Smooth muscle cell (in vitro differentiated cells): ENCODE data around the gene CBLC. TPM values are rescaled to one million over a fixed set of nuclear protein-coding genes. Genes with fewer than 3 reads are reported as not detected.

Experiments
- DNase-seq: peaks from one replicate; lab custom pipeline; 2025; ENCODE audit not compliant: unreplicated experiment; lab: John Stamatoyannopoulos, UW
- H2AFZ ChIP-seq: fragments of 200-600 bp; sonication (generic); 2 replicates; pipeline ENCODE4 v1.6.0; 2016; ENCODE audit warnings: antibody characterized with exemption, low read depth, mild to moderate bottlenecking
- H3F3A ChIP-seq: fragments of 200-600 bp; sonication (generic); 2 replicates; pipeline ENCODE4 v1.6.0; 2017; ENCODE audit warnings: antibody characterized with exemption, low read depth
- H3K27ac ChIP-seq: fragments of 200-600 bp; sonication (generic); 2 replicates; pipeline ENCODE4 v1.5.1; 2016; ENCODE audit warnings: low read depth, mild to moderate bottlenecking
- H3K27me3 ChIP-seq: fragments of 200-600 bp; sonication (generic); 2 replicates; pipeline ENCODE4 v1.6.1; 2016; ENCODE audit warnings: low read depth, mild to moderate bottlenecking
- H3K36me3 ChIP-seq: fragments of 200-600 bp; sonication (generic); 2 replicates; pipeline ENCODE4 v1.5.1; 2016; ENCODE audit warnings: low read depth
- H3K4me1 ChIP-seq: fragments of 200-600 bp; sonication (generic); 2 replicates; pipeline ENCODE4 v1.5.1; 2016; ENCODE audit warnings: low read depth
- H3K4me2 ChIP-seq: fragments of 200-600 bp; sonication (generic); 2 replicates; pipeline ENCODE4 v1.6.0; 2016; ENCODE audit warnings: mild to moderate bottlenecking
- H3K4me3 ChIP-seq: fragments of 200-600 bp; sonication (generic); 2 replicates; pipeline ENCODE4 v1.5.1; 2016; ENCODE audit warnings: mild to moderate bottlenecking
- H3K79me2 ChIP-seq: fragments of 200-600 bp; sonication (generic); 2 replicates; pipeline ENCODE4 v1.6.0; 2016; ENCODE audit warnings: low read depth, mild to moderate bottlenecking
- H3K9ac ChIP-seq: fragments of 200-600 bp; sonication (generic); 2 replicates; pipeline ENCODE4 v1.6.0; 2016; ENCODE audit warnings: low read depth
- H3K9me3 ChIP-seq: fragments of 200-600 bp; sonication (generic); replicated peaks from 2 replicates; pipeline ENCODE4 v1.5.1; 2016; ENCODE audit warnings: low read depth
- H4K20me1 ChIP-seq: fragments of 200-600 bp; sonication (generic); 2 replicates; pipeline ENCODE4 v1.6.0; 2016; ENCODE audit warnings: low read depth
- WGBS: methylation state at CpG from one replicate; pipeline ENCODE4 v1.1.7; 2016; ENCODE audit warnings: low lambda C conversion rate; 5-methylcytosine and 5-hydroxymethylcytosine counted together
- polyA plus RNA-seq: library from polyadenylated mRNA; unstranded; fragments of >200 nt; fragmentation: Nextera tagmentation; extraction: Ambion mirVana; gene quantifications from 2 replicates; pipeline ENCODE4 v1.2.1, GENCODE V29; 2016
- total RNA-seq: library from RNA; depleted of rRNA; stranded (reverse); fragments of >200 nt; gene quantifications from 2 replicates; pipeline ENCODE4 v1.2.3, GENCODE V29; 2014
- TF ChIP-seq, protein P1 (sequence below): fragments of 200-600 bp; sonication (generic); IDR thresholded peaks from 2 replicates; pipeline ENCODE4 v1.5.1; 2017; ENCODE audit warnings: borderline replicate concordance, mild to moderate bottlenecking, antibody characterized with exemption; ENCODE audit not compliant: insufficient read depth, poor library complexity, severe bottlenecking

CBLC gene
- total and polyA plus RNA-seq, 2 experiments from 2014 or later: 0.40 to 0.87 TPM

DNA sequence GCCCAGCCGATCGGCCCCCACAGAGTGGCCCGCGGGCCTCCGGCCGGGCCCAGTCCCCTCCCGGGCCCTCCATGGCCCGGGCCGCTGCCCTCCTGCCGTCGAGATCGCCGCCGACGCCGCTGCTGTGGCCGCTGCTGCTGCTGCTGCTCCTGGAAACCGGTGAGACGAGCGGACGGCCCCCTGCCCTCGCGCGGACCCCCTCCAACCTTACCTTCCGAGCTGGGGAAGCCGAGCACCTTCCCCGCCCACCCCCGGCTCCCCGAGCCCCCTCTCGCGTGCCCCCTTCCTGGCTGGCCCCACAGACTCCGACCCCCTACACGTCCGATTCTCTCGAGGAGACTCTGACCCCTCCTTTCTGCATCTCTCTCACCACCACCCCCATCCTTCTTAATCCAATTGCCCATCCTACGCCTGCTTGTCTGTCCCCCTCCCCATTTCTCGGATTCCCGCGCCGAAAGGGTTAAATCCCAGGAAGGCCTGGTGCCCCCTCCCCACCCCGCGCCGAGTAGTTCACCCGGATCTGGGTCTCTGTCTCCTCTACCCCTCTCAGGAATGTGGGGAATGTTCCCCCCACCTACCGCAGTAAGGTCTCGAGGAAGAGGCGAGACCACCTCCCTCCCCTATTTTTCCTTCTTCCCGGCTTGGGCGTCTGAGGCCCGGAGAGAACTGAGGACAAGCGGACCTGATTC, 68.9 kb downstream of the CBLC start:
- peak overlapping the region; percentile 97 for H3K27ac ChIP-seq
- H3K4me1 ChIP-seq: peaks cover 13% of the 10 kb centered on the region
- peak overlapping the region; percentile 95 for H3K4me2 ChIP-seq
- H3F3A ChIP-seq: peaks cover 15% of the 10 kb centered on the region
- H3K79me2 ChIP-seq: peaks cover 43% of the 10 kb centered on the region
- no peaks in the 10 kb centered on the region for H3K9me3 ChIP-seq
- H3K36me3 ChIP-seq: no peaks in the 10 kb centered on the region
- no peak for DNase-seq
- WGBS: under 1% methylated on average over 39 of the region's 51 CpGs
- no peak overlapping the region for H2AFZ ChIP-seq
- peak overlapping the region; percentile 98 for H3K4me3 ChIP-seq
- peaks cover 48% of the 10 kb centered on the region for H4K20me1 ChIP-seq
- peak overlapping the region; percentile 100 for H3K9ac ChIP-seq
- TF ChIP-seq, protein P1, sequence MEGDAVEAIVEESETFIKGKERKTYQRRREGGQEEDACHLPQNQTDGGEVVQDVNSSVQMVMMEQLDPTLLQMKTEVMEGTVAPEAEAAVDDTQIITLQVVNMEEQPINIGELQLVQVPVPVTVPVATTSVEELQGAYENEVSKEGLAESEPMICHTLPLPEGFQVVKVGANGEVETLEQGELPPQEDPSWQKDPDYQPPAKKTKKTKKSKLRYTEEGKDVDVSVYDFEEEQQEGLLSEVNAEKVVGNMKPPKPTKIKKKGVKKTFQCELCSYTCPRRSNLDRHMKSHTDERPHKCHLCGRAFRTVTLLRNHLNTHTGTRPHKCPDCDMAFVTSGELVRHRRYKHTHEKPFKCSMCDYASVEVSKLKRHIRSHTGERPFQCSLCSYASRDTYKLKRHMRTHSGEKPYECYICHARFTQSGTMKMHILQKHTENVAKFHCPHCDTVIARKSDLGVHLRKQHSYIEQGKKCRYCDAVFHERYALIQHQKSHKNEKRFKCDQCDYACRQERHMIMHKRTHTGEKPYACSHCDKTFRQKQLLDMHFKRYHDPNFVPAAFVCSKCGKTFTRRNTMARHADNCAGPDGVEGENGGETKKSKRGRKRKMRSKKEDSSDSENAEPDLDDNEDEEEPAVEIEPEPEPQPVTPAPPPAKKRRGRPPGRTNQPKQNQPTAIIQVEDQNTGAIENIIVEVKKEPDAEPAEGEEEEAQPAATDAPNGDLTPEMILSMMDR: no peak
- no peaks in the 10 kb centered on the region for H3K27me3 ChIP-seq

DNA sequence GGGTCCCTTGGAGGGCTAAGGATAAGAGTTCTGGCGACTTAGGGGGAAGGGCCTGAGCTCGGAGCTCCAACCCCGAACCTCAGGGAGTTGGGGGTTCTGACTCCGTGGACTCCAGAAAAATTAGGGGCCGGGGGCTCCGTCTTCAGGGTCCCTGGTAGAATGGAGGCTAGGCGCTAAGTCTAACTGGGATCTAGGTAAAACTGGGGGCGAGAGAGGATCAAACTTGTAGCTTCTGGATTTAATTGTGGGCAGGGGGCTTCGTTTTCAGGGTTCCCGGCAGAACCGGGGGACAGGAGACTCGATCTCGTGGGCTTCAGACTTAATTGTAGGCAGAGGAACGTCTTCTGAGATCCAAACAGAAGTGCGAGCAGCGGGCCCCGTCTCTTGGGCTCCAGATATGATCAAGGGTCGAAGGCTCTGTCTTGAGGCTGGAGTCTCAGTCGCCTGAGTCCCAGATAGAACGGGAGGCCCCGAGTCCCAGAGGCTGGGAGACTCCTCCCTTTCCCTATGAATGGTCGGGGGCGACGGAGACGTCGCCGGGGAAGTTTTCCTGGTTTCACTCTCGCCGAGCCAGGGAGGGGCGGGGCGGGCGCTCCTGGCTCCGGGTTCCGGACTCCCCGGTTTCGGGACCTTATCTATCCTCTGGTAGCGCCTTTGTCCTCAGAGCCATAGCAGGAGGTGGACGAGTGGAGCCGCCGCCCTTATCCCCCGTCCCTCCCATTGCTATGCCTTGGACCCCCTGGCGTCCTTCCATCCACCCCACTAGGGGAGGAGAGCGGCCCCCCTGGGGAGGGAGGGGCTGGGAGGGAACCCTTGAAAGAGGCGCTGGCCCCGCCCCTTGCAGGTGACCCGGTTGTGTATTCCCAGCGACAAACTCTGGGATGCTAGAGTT, 69.7 kb downstream of the CBLC start:
- Histone ChIP-seq H3K27me3 (no peaks in the 10 kb centered on the region), H3K9ac (peak overlapping the region; percentile 100), H3F3A (peaks cover 15% of the 10 kb centered on the region), H3K4me2 (peak overlapping the region; percentile 95), H3K27ac (peak overlapping the region; percentile 97), H3K36me3 (no peaks in the 10 kb centered on the region), H2AFZ (no peak overlapping the region), H4K20me1 (peaks cover 56% of the 10 kb centered on the region), H3K79me2 (peaks cover 51% of the 10 kb centered on the region), H3K4me3 (peak overlapping the region; percentile 98), H3K4me1 (peaks cover 13% of the 10 kb centered on the region), H3K9me3 (no peaks in the 10 kb centered on the region)
- WGBS: under 1% methylated on average over 27 of the region's 47 CpGs
- TF ChIP-seq, protein P1: no peak
- DNase-seq: peak; percentile 61

DNA sequence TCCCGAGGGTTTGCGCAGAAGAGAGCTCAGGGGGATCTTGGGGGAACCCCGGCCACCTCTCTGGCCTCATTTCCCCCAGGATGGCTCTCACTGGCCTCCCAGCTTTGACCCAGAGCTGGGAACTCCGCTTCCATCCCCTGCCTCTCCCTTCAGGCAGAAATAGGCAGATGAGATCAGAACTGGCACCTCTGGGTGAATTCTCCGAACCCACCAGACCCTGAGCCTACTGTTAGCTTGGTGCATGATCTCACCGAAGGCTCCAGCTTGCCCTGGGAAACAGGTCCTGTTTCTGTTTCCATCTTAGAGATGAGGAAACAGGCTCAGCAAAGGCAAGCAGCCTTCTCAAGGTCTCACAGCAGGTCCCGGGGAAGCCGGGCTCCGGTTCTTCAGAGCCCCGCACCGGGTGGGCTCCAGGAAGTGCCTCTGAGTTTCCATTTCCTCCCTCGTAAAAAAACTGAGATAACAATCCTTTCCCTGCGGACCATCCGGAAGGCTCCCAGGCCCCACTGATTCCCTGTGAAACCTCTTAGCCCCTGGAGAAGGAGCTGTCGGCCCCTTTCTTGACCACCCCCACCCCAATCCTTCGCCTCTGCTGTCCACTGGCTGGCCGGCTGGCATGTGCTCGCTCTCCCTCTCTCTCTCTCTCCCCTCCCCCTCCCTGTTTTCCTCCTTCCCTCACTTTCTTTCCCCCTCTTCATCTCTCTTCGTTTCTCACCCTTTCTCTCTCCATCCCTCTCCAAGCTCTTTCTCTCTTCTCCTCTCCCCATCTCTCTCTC, 70.5 kb downstream of the CBLC start:
- Histone ChIP-seq H3K27ac (peak overlapping the region; percentile 97), H4K20me1 (peaks cover 65% of the 10 kb centered on the region), H3K4me3 (peak overlapping the region; percentile 98), H3K79me2 (peaks cover 59% of the 10 kb centered on the region), H3K36me3 (no peaks in the 10 kb centered on the region), H3K4me2 (peak overlapping the region; percentile 95), H3K9ac (peak overlapping the region; percentile 100), H3K4me1 (peaks cover 13% of the 10 kb centered on the region), H3F3A (peaks cover 15% of the 10 kb centered on the region), H3K27me3 (no peaks in the 10 kb centered on the region), H3K9me3 (no peaks in the 10 kb centered on the region), H2AFZ (no peak overlapping the region)
- TF ChIP-seq, protein P1: no peak
- no peak for DNase-seq
- 2% methylated on average over 18 of the region's 19 CpGs for WGBS
